GM23338 (cell line): ENCODE data around the gene MTRFR. TPM values are rescaled to one million over a fixed set of nuclear protein-coding genes. Genes with fewer than 3 reads are reported as not detected.

Experiments used
- ATAC-seq: fragments of 200-7000 bp; cut with Tn5 transposase; 3 replicates; pipeline ENCODE4 v1.9.1; 2020
- DNase-seq: peaks from one replicate; pipeline ENCODE4 v3.0.0-alpha.2; 2015; ENCODE audit warnings: low spot score
- H2AFZ ChIP-seq: fragments of 200-600 bp; sonication (generic); 2 replicates; pipeline ENCODE4 v1.8.0; 2016; ENCODE audit warnings: antibody characterized with exemption, mild to moderate bottlenecking, moderate library complexity
- H3F3A ChIP-seq: fragments of 200-600 bp; sonication (generic); replicated peaks from 2 replicates; pipeline ENCODE4 v1.8.0; 2017; ENCODE audit warnings: antibody characterized with exemption, mixed run types, low read depth
- H3K27ac ChIP-seq: fragments of 200-600 bp; sonication (generic); 2 replicates; pipeline ENCODE4 v1.6.1; 2016; ENCODE audit warnings: low read depth
- H3K27me3 ChIP-seq: fragments of 200-600 bp; sonication (generic); 2 replicates; pipeline ENCODE4 v1.8.0; 2016; ENCODE audit warnings: mild to moderate bottlenecking, mixed run types, moderate library complexity; ENCODE audit not compliant: insufficient read depth
- H3K36me3 ChIP-seq: fragments of 200-600 bp; sonication (generic); 2 replicates; pipeline ENCODE4 v1.8.0; 2016; ENCODE audit warnings: mild to moderate bottlenecking; ENCODE audit not compliant: insufficient read depth
- H3K4me1 ChIP-seq: fragments of 200-600 bp; sonication (generic); 2 replicates; pipeline ENCODE4 v1.8.0; 2016; ENCODE audit warnings: mild to moderate bottlenecking, moderate library complexity; ENCODE audit not compliant: insufficient read depth
- H3K4me2 ChIP-seq: fragments of 200-600 bp; sonication (generic); 2 replicates; pipeline ENCODE4 v1.7.1; 2017; ENCODE audit warnings: mixed run types
- H3K4me3 ChIP-seq: fragments of 200-600 bp; sonication (generic); 2 replicates; pipeline ENCODE4 v1.6.1; 2016; ENCODE audit warnings: mixed run types
- H3K79me2 ChIP-seq: fragments of 200-600 bp; sonication (generic); replicated peaks from 2 replicates; pipeline ENCODE4 v1.8.0; 2017; ENCODE audit warnings: mild to moderate bottlenecking; ENCODE audit not compliant: insufficient read depth
- H3K9me2 ChIP-seq: fragments of 200-600 bp; sonication (generic); 2 replicates; pipeline ENCODE4 v1.8.0; 2017; ENCODE audit not compliant: insufficient read depth
- H4K20me1 ChIP-seq: fragments of 200-600 bp; sonication (generic); replicated peaks from 2 replicates; pipeline ENCODE4 v1.8.0; 2017; ENCODE audit warnings: mild to moderate bottlenecking; ENCODE audit not compliant: insufficient read depth
- H3K27ac Mint-ChIP-seq: 2 replicates; pipeline ENCODE4 v1.8.0; 2020; ENCODE audit warnings: inconsistent platforms, mild to moderate bottlenecking, moderate library complexity, mixed read lengths
- H3K27me3 Mint-ChIP-seq: 3 replicates; pipeline ENCODE4 v1.8.0; 2022; ENCODE audit warnings: low read depth, mild to moderate bottlenecking, moderate library complexity, mixed read lengths, inconsistent platforms; ENCODE audit not compliant: insufficient read depth, poor library complexity
- H3K36me3 Mint-ChIP-seq: 3 replicates; pipeline ENCODE4 v1.8.0; 2021; ENCODE audit warnings: low read depth, mild to moderate bottlenecking, inconsistent platforms, moderate library complexity, mixed read lengths
- H3K4me1 Mint-ChIP-seq: 3 replicates; pipeline ENCODE4 v1.8.0; 2020; ENCODE audit warnings: mild to moderate bottlenecking, inconsistent platforms, mixed read lengths
- H3K4me3 Mint-ChIP-seq: 3 replicates; pipeline ENCODE4 v1.8.0; 2021; ENCODE audit warnings: moderate library complexity, mild to moderate bottlenecking, inconsistent platforms, mixed read lengths
- H3K9me3 Mint-ChIP-seq: 3 replicates; pipeline ENCODE4 v1.8.0; 2020; ENCODE audit warnings: moderate library complexity, mild to moderate bottlenecking, inconsistent platforms, mixed read lengths
- CREB1 ChIP-seq: fragments of 250-450 bp; sonication (Bioruptor Pico); IDR thresholded peaks from 2 replicates; pipeline ENCODE4 v1.5.0; 2020; ENCODE audit warnings: low read depth, mild to moderate bottlenecking, moderate library complexity
- ETS1 ChIP-seq: IDR thresholded peaks from 2 replicates; pipeline ENCODE4 v1.6.1; 2016; ENCODE audit warnings: antibody characterized with exemption
- EZH2phosphoT487 ChIP-seq: fragments of 200-600 bp; sonication (generic); IDR thresholded peaks from one replicate; pipeline ENCODE4 v1.8.1; 2018; ENCODE audit warnings: antibody characterized with exemption; ENCODE audit not compliant: unreplicated experiment
- JUNB ChIP-seq: IDR thresholded peaks from one replicate; pipeline ENCODE4 v1.6.1; 2016; ENCODE audit warnings: antibody characterized with exemption; ENCODE audit not compliant: unreplicated experiment
- NANOG ChIP-seq: IDR thresholded peaks from 2 replicates; pipeline ENCODE4 v1.6.1; 2016; ENCODE audit warnings: antibody characterized with exemption, borderline replicate concordance
- POLR2AphosphoS5 ChIP-seq: IDR thresholded peaks from 2 replicates; pipeline ENCODE4 v1.6.1; 2016; ENCODE audit warnings: antibody characterized with exemption, low read depth
- STAT1 ChIP-seq: IDR thresholded peaks from one replicate; pipeline ENCODE4 v1.6.1; 2016; ENCODE audit warnings: antibody characterized with exemption; ENCODE audit not compliant: unreplicated experiment
- ZNF114 ChIP-seq: fragments of 250-450 bp; sonication (Bioruptor Pico); IDR thresholded peaks from 2 replicates; pipeline ENCODE4 v1.5.0; 2020; ENCODE audit warnings: mild to moderate bottlenecking, moderate library complexity
- ZNF331 ChIP-seq: fragments of 250-450 bp; sonication (Bioruptor Pico); IDR thresholded peaks from 2 replicates; pipeline ENCODE4 v1.5.0; 2020; ENCODE audit warnings: low read depth, mild to moderate bottlenecking, moderate library complexity
- polyA plus RNA-seq: library from polyadenylated mRNA; unstranded; fragments of >200 nt; fragmentation: Nextera tagmentation; extraction: Ambion mirVana; gene quantifications from 2 replicates; pipeline ENCODE4 v1.2.1, GENCODE V29; 2016
- total RNA-seq: library from RNA; depleted of rRNA; stranded (reverse); fragments of >200 nt; shearing (Covaris generic); gene quantifications from 2 replicates; pipeline ENCODE4 v1.2.3, GENCODE V29; 2014
- TF ChIP-seq, protein P1 (sequence below), 2 experiments: fragments of 200-600 bp in 1 of 2; sonication (generic) in 1 of 2; conservative IDR thresholded peaks; 2 replicates each; pipeline versions ENCODE4 v1.5.1 to v1.6.1; 2016 to 2017; ENCODE audit warnings: antibody characterized with exemption in 2 of 2, low read depth in 2 of 2, mild to moderate bottlenecking in 2 of 2, moderate library complexity in 1 of 2

The MTRFR gene
- total and polyA plus RNA-seq, 2 experiments from 2014 or later: 14.8 to 38.4 TPM

DNA sequence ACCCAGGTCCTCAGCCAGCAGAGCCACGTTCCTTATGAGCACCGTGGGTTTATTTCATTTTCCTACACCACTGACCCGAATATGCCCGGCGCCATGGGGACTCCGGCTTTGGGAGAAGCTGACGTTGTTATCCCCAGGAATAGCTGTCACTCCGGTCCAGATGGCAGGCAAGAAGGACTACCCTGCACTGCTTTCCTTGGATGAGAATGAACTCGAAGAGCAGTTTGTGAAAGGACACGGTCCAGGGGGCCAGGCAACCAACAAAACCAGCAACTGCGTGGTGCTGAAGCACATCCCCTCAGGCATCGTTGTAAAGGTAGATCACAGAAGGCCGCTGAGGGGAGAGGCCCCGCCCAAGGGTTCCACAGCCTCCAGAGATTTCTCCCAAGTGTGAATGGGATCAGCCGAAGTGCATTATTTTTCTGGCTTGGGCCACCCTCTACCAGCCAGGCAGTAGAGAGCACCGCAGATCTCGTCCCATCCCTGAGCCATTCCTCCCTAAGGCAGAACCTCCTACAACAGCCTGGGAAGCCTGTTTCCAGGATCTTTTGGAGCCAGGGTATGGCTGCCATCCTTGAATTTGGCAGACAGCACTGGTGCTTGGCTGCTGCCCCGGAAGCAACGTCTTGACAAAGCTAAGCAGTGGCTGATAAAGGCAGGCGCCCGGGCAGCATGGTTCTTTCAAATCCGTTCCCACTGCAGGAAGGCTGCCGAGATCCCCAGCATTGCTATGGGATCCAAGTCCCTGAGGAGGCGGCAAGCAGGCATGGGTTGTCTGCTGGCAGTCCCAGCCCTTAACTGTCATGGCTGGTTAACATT, 20.6 kb downstream of the MTRFR start:
- H3K9me2 ChIP-seq: no peaks in the 10 kb centered on the region
- peaks cover 15% of the 10 kb centered on the region; the same call in 1 of the 2 replicates for H3K36me3 ChIP-seq
- H3K36me3 Mint-ChIP-seq: peaks cover 80% of the 10 kb centered on the region
- H3K9me3 Mint-ChIP-seq: peaks cover 17% of the 10 kb centered on the region
- TF ChIP-seq STAT1: no peak
- H4K20me1 ChIP-seq: peaks cover 23% of the 10 kb centered on the region
- H3K4me1 ChIP-seq: peaks cover 4% of the 10 kb centered on the region; the same call in 1 of the 2 replicates
- H3K27me3 Mint-ChIP-seq: no peaks in the 10 kb centered on the region
- no peak overlapping the region for H3K27ac Mint-ChIP-seq
- H3K27ac ChIP-seq: peak overlapping the region; percentile 50; the same call in 1 of the 2 replicates
- DNase-seq (no peak), ATAC-seq (no peak)
- no peak overlapping the region; the same call in 2 of the 3 replicates for H3K4me3 Mint-ChIP-seq
- no peak overlapping the region for H3K4me2 ChIP-seq
- H3K4me3 ChIP-seq: no peak overlapping the region
- H3F3A ChIP-seq: peaks cover 26% of the 10 kb centered on the region; the same call in 1 of the 2 replicates
- no peaks in the 10 kb centered on the region for H3K27me3 ChIP-seq
- H3K4me1 Mint-ChIP-seq: peaks cover 17% of the 10 kb centered on the region
- H3K79me2 ChIP-seq: peaks cover 34% of the 10 kb centered on the region
- H2AFZ ChIP-seq: no peak overlapping the region

GRCh38 chr12:123254853-123255446, 21.7 kb downstream of the MTRFR start:
- Histone ChIP-seq H4K20me1 (peaks cover 23% of the 10 kb centered on the region), H3K9me2 (no peaks in the 10 kb centered on the region), H3K27me3 (no peaks in the 10 kb centered on the region), H3F3A (peaks cover 32% of the 10 kb centered on the region; the same call in 1 of the 2 replicates), H3K27ac (no peak overlapping the region), H3K79me2 (peaks cover 29% of the 10 kb centered on the region), H3K36me3 (peaks cover 19% of the 10 kb centered on the region), H3K4me2 (no peak overlapping the region), H3K4me1 (peaks cover 4% of the 10 kb centered on the region; the same call in 1 of the 2 replicates), H2AFZ (no peak overlapping the region), H3K4me3 (no peak overlapping the region)
- no peak for DNase-seq
- H3K9me3 Mint-ChIP-seq: peaks cover 10% of the 10 kb centered on the region
- no peak overlapping the region for H3K4me3 Mint-ChIP-seq
- H3K4me1 Mint-ChIP-seq: peaks cover 17% of the 10 kb centered on the region
- no peak for ATAC-seq
- H3K27me3 Mint-ChIP-seq: no peaks in the 10 kb centered on the region
- no peak for TF ChIP-seq CREB1 (CRISPR knock-in tag)
- TF ChIP-seq EZH2phosphoT487: no peak
- no peak for TF ChIP-seq NANOG
- TF ChIP-seq ETS1: no peak
- no peak for TF ChIP-seq ZNF331
- TF ChIP-seq STAT1: no peak
- no peak for TF ChIP-seq POLR2AphosphoS5
- TF ChIP-seq, protein P1, sequence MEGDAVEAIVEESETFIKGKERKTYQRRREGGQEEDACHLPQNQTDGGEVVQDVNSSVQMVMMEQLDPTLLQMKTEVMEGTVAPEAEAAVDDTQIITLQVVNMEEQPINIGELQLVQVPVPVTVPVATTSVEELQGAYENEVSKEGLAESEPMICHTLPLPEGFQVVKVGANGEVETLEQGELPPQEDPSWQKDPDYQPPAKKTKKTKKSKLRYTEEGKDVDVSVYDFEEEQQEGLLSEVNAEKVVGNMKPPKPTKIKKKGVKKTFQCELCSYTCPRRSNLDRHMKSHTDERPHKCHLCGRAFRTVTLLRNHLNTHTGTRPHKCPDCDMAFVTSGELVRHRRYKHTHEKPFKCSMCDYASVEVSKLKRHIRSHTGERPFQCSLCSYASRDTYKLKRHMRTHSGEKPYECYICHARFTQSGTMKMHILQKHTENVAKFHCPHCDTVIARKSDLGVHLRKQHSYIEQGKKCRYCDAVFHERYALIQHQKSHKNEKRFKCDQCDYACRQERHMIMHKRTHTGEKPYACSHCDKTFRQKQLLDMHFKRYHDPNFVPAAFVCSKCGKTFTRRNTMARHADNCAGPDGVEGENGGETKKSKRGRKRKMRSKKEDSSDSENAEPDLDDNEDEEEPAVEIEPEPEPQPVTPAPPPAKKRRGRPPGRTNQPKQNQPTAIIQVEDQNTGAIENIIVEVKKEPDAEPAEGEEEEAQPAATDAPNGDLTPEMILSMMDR (conservative IDR thresholded peaks at IDR 0.05; ENCODE audit: low read depth in 2 of 2): no peak
- TF ChIP-seq ZNF114: no peak
- TF ChIP-seq JUNB: no peak
- peaks cover 83% of the 10 kb centered on the region for H3K36me3 Mint-ChIP-seq
- no peak overlapping the region; the same call in 1 of the 2 replicates for H3K27ac Mint-ChIP-seq
